Stomach (tissue), 4 donors: Measurements from ENCODE around the gene ENDOG.

Experiments
- CTCF ChIP-seq, 7 experiments: fragments of 450-650 bp in 4 of 7; fragments of 200-600 bp in 3 of 7; sonication (generic) in 3 of 7; IDR thresholded peaks; one replicate each; pipeline ENCODE4 v1.5.1; 2016 to 2019; ENCODE audit warnings: antibody characterized with exemption in 7 of 7, control low read depth in 2 of 7, mild to moderate bottlenecking in 1 of 7
- EP300 ChIP-seq: sonication (generic); formaldehyde crosslinking; IDR thresholded peaks from one replicate; pipeline ENCODE4 v1.6.1; 2017; ENCODE audit warnings: antibody characterized with exemption
- POLR2A ChIP-seq, 4 donors: fragments of 450-650 bp; IDR thresholded peaks; one replicate each; pipeline ENCODE4 v1.6.1; 2016; ENCODE audit warnings: antibody characterized with exemption in 4 of 4, control low read depth in 2 of 4, mild to moderate bottlenecking in 1 of 4, moderate library complexity in 1 of 4
- POLR2AphosphoS5 ChIP-seq, 3 donors: sonication (generic); formaldehyde crosslinking; IDR thresholded peaks; one replicate each; pipeline ENCODE4 v1.6.1; 2016; ENCODE audit warnings: antibody characterized with exemption in 3 of 3

DNA sequence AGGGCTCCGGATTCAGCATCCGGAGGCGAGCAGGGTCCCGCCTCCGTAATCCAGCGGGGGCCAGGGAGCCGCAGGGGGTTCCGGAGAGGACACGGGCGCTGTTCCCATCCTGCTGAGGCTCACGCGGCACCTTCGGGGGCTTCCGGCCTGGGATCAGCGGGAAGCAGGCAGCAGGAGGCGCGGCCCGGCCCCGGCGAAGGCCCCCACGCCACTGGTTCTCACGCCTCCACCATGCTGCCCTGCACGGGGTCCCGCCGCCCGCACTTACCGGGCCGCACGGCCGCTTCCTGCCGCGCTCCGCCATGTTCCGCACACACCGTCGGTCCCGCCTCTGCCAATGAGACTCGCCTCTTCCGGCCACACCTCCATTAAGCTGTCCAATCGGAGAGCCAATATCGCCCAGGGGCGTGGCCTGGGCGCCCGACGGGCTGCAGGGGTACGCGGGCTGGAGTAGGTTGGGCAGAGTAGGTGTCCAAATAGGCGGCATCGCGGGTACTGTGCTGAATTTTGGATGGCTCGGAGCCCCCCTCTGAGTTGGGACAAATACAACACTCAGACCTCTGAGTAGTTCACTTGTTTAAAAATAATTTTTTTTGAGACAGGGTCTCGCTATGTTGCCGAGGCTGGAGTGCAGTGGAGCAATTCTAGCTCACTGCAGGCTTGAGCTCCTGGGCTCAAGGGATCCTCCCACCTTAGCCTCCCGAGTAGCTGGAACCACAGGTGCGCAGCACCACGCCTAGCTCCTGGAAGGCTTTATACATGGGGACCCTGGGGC is 11.4 kb downstream of the ENDOG start, which contains the start of gene SPOUT1:
- TF ChIP-seq CTCF (IDR thresholded peaks at IDR 0.05) (no peak), EP300 (no peak), POLR2A (IDR thresholded peaks at IDR 0.05) (no peak), POLR2AphosphoS5 (IDR thresholded peaks at IDR 0.05) (peak; percentile 49 to 91 (median 72))
